Limb (tissue), 2 donors: ENCODE data around the gene FDCSP.
"Not testable (repeated sequence)": the region's sequence is repeated elsewhere in the genome, so short reads cannot be mapped to it uniquely, and the experiment has no call there.

ENCODE experiments used
- DNase-seq, 2 donors: peaks; one replicate each; pipeline ENCODE4 v3.0.0-alpha.2; 2016; ENCODE audit errors: extremely low spot score in 2 of 2

The FDCSP gene

DNA sequence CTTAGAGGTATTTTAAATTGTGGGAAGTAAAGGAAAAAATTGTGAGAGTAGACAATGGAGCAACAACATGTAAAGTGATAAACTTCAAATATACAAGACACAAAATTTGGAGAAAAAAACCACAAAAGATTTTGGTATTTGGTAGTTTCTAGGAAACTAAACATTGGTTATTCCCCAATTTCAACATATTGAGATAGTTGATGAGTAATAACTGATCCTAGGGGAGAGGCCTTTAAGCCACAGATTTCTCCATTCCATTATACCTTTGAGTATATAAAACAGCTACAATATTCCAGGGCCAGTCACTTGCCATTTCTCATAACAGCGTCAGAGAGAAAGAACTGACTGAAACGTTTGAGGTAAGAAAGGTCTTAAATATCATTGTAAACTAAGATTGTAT is at the start of gene FDCSP:
Gene FDCSP (plus strand): TSS at position 301 of the 400 bp plus-strand sequence. CDS start 5,071 bp downstream, outside the sequence.
- DNase-seq = no peak

- DNase-seq = no peak
These were observed 48.8 kb upstream of the FDCSP start for GRCh38 chr4:70177090-70177489.

- DNase-seq = no peak
These were observed 47.8 kb upstream of the FDCSP start for GRCh38 chr4:70178075-70178660.

- DNase-seq = no peak
These were observed 46.1 kb upstream of the FDCSP start for GRCh38 chr4:70179811-70180210.

GRCh38 chr4:70181864-70182263 is 44.1 kb upstream of the FDCSP start:
- DNase-seq = no peak

GRCh38 chr4:70182517-70183167 is 43.3 kb upstream of the FDCSP start:
- DNase-seq = no peak

DNA sequence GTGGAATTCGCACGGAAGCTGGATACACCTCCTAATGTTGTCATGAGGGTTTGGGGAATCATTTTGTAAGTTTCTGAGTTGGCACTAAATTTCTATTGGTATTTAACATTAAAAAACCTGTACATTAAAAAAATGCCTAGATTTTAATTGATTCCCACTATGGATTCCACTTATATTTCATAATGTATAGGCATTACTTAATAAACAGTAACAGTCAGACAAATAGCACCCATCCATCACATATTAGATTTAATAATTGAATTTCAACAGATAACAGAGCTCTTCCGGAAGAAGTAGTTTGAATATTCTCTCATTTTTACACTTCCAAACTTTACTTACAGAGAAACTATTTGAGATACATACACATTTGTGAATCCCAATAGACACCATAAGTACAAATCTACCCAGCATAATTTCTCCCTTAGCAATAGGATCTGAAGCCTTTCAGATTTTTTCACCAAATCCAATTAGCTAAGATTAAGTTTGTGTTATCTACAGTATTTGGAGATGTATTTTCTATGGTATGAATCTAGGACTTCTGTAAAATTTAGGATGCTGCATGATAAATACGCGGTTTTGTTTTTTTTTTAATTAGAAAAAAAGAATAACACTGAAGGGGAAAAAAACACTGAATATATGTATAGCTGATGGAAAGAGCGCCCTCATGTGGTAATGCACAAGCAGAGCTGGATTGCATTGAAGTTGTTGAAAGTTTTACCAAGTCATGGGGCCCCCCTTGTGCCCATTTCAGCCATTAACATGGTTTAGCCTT is 42.6 kb upstream of the FDCSP start:
- DNase-seq = no peak

GRCh38 chr4:70183940-70184246 is 42.0 kb upstream of the FDCSP start:
- DNase-seq = no peak

- DNase-seq = no peak
These were observed 38.7 kb upstream of the FDCSP start for GRCh38 chr4:70187216-70187615.

DNA sequence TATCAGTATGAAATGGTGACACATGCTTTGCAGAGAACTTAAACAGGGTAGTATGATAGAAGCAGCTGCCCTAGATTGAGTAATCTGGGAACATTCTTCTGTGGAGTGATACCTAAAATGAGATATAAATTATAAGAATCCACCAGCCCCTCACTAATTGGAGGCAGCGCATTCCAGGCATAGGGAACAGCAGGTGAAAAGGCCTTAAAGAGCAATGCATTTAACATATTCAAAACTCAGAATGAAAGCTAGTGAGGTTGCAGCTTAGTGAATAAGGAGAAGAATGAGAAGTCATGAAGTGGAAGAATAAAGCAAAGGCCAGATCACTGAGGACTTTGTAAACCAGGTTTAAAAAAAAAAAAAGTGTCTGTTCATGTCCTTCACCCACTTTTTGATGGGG is 35.3 kb upstream of the FDCSP start:
- DNase-seq = no peak

DNA sequence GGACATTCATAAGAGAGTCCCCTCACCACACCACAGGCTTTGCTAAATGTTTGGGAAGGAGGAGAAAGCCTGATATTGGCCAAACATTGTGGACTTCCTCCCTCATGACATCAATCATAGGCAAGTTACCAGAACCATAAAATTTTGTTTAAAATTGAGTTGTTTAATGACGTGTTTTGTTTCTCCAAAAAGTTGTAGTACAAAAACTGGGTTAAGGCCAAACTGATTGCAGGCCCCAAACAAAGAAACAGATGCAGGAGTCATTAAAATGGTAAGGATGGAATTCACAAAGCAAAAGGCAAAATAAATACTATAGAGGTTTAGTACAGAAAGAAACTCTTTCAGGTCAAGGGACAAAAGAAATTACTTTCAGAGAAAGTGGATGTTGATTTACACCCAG is 34.3 kb upstream of the FDCSP start:
- DNase-seq = no peak

- no peak for DNase-seq
These were observed 33.0 kb upstream of the FDCSP start for GRCh38 chr4:70192895-70193294.

- DNase-seq = no peak
These were observed 30.5 kb upstream of the FDCSP start, which contains the start of gene ODAM for GRCh38 chr4:70195425-70195824. Gene ODAM, plus strand, starts transcription at chr4:70195725. Its CDS starts 819 bp downstream, at chr4:70196544.

- DNase-seq = no peak
These were observed 29.1 kb upstream of the FDCSP start for GRCh38 chr4:70196857-70197256.

DNA sequence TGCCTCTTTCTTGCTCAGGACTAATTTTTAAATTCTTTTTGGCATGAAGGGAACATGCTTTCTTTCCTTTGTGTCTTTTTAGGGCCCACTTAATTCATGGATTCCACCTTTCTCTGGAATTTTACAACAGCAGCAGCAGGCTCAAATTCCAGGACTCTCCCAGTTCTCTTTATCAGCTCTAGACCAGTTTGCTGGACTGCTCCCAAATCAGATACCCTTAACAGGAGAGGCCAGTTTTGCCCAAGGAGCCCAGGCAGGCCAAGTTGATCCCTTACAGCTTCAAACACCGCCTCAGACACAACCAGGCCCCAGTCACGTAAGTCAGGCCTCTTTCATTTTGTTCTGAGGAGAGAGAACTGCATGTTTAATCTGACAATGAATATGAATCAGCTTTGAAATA is 28.1 kb upstream of the FDCSP start:
- no peak for DNase-seq

DNA sequence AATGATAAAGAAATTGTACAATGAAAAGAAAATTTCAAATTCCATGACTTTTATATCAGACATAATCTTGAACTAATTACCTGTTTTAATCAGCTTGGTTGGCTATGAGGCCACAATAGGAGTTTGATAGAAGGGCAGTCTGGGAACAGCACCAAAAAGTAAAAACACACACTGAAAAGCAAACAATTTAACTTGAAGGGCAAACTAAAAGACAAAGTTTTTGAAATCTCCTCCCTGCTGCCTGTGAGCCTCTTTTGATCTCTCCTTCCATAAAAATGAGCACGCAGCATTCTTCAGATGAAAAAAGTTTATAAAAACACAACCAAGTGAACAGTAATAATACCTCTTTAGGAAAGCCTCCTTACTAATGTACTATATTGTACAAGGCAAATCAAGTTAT is 22.3 kb upstream of the FDCSP start:
- DNase-seq = no peak

DNA sequence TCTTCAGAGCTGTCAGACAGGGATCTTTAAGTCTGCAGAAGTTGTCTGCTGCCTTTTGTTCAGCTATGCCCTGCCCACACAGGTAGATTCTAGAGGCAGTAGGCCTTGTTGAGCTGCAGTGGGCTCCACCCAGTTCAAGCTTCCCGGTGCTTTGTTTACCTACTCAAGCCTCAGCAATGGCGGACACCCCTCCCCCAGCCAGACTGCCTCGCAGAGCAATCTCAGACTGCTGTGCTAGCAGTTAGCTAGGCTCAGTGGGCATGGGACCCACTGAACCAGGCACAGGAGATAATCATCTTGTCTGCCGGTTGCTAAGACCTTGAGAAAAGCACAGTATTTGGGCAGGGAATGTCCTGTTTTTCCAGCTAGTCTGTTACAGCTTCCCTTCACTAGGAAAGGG is 13.2 kb upstream of the FDCSP start:
- not testable (repeated sequence) for DNase-seq

GRCh38 chr4:70216109-70216508 is 9.8 kb upstream of the FDCSP start:
- not testable (repeated sequence) for DNase-seq

GRCh38 chr4:70216550-70216949 is 9.4 kb upstream of the FDCSP start:
- DNase-seq = not testable (repeated sequence)

GRCh38 chr4:70221389-70221788 is 4.5 kb upstream of the FDCSP start:
- DNase-seq = not testable (repeated sequence)

GRCh38 chr4:70221818-70222217 is 4.1 kb upstream of the FDCSP start:
- DNase-seq = not testable (repeated sequence)

- no peak for DNase-seq
These were observed 10.2 kb downstream of the FDCSP start for GRCh38 chr4:70236125-70236524.
